ENCODE results near the gene FBN1.

Gene FBN1

DNA sequence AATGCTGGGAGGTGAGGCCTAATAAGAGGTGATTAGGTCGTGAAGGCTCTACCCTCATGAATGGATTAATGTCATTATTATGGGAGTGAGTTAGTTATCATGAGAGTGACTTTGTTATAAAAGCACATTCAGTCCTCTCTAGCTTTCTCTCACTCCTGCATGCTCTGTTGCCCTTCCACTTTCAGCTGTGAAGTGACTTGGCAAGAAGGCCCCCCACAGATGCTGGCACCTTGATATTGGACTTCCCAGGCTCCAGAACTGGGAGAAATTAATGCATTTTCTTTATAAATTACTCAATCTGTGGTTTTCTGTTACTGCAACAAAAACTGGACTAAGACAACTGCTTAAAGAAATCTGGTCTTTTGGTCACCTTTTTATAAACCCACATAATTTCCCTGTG is 144.3 kb downstream of the FBN1 start:
- DNase-seq: no peak

GRCh38 chr15:48500595-48500994 is 144.9 kb downstream of the FBN1 start:
- DNase-seq: no peak

DNA sequence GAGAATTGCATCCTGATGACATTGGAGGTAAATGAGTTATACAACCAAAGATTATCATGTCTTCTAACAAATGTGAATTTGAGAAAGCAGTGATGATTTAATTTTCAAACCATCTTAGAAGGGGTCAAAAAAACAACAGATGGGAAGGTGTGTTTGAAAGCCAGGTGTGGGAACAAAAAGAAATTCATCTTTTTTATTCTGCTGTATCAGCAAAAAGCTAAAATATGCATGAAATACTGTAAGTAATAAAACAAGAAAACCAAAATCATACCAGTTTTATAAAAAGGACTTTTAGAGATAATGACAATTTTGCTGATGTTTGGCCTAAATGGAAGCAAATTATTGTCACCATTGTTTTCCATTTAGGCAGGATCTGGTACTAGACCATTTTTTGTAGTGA is 145.5 kb downstream of the FBN1 start:
- DNase-seq: no peak

- no peak for DNase-seq
These were observed 146.7 kb downstream of the FBN1 start for GRCh38 chr15:48498828-48499227.

DNA sequence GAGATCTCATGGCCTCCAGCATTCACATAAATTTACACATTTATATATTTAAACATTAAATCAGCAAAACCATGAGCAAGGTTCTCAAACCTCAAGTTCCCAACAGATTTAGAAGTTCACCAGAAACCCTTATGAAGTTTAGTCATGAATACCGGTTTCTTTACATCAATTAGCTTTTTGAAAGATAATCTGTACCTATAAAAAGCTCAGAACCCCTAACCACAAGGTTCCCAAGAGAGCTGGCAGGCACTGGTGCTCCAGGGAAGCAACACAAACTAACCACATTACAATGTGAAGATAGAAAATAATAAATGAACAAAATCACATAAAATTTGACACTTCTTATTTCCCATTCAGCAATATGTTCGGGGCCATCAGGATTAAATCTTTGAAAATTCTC is 150.9 kb downstream of the FBN1 start:
- DNase-seq: no peak

GRCh38 chr15:48493763-48494225 is 151.7 kb downstream of the FBN1 start:
- no peak for DNase-seq

GRCh38 chr15:48493084-48493762 is 152.3 kb downstream of the FBN1 start:
- DNase-seq: no peak

GRCh38 chr15:48486228-48486627 is 159.3 kb downstream of the FBN1 start:
- DNase-seq: no peak

DNA sequence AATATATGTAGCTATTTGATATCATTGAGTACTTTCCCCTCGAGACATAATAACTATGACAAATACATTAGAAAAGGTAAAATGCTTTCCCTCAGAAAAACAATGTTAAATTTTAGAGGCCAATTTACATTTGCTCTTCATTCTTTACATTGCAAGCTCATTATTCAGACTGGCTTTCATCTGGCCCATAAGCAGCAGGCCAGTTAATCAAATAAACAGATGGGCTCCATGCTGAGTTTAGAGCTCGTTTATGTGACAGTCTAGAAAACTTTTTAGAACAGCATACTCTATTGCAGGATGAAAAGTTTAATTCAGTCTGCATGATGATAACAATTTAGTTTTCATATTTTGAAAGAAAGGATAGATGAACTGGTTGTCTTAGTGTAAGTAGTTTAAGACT is 163.7 kb downstream of the FBN1 start:
- peak; percentile 46 for DNase-seq

- DNase-seq: no peak
These were observed 165.8 kb downstream of the FBN1 start for GRCh38 chr15:48479751-48480150.

- no peak for DNase-seq
These were observed 166.9 kb downstream of the FBN1 start for GRCh38 chr15:48478581-48478980.

DNA sequence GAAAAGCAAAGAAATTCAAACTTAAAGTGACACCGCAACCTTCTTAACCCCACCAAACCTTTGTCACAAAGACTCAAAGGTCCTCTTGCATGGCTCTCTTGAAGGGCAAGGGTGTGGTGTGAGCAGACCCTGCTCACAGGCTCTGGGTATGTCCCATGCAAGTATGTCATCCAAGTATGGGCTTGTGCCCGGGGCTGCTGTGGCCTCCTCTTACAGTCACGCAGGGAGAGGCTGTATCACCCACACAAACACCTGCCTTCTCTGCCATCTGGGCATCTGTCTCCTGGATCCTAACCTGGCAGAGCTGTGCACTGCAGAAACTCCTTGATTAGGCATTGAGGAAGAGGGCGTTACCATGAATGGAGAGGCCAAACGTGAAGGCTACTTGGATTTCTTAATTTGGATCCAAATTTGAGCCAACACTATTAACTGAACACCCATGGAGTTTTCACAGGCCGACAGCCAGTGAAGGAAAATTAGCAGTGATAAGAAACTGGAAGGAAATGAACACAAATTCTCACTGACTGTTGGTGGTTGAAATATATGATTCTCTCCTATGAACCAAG is 167.6 kb downstream of the FBN1 start:
- DNase-seq: no peak

DNA sequence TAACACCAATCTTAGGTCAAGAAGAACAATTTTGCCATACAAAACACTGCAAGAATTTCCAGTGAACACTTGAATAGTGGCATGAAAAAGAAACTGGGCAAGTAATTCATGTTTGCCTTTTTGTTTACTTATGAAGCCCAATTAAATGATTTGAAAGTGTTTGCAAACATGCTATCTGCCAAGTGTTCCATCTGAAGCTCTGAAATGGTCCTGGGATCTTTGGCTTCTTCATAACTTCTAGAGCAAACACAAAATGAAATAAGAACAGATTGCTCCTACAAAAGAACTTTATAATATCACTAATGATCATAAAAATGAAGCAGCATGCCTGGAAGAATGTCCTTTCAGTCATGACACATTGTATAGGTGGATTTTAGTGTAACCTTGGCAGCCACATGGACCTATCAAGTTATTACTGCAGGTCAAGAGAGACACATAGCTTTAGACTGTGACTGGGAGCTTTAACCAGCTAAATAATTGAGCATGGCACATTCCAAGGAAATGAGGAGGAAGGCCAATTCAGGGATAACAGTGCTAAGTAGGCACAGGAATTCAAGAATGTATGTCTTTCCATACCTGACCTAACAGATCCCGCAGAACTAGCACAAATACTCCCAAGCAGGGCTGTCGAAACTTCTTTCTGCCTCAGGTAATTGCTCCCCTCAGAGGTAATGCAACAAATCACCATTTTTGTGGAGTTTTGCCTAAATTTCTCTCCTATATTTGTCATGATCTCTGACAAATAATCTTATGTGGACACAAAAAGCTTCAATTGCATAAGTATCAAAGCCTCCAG is 169.7 kb downstream of the FBN1 start:
- no peak for DNase-seq

GRCh38 chr15:48473667-48474066 is 171.8 kb downstream of the FBN1 start:
- no peak for DNase-seq

DNA sequence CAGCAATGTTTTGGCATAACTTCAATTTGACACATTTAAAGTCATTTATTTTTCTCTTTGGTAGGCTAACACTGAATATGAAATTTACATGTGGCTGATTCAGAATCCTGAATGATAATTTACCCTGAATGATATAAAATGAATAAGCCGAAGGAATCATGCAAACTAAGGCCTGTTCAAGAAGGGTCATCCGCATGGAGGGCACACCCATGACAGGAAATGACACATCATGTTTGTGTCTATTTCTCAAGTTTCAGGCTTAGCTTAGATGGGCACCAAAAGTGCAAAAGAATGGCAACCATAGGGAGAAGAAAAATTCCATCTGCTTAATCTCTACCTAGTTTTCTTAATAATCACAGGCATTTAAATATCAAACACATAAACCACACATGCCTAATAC is 172.8 kb downstream of the FBN1 start:
- no peak for DNase-seq

GRCh38 chr15:48471073-48471472 is 174.4 kb downstream of the FBN1 start:
- no peak for DNase-seq

DNA sequence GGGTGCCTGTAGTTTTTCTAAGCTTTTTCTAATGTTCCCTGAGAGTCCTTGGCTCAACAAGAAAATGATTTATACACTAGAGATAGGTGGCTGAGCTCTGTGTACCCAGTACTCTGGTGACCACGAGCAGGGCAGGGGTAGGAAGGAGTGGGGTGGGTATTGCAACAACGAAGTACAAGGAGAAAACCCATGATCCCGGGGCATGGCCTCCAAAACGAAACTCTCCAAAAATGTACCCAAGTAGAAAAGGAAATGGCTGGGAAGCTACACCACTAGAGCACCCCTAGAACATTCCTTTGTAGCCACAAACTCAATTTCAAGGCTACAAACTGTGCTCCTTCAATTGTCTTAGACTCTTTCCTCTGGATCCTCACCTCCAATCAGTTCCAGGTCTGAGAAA is 175.4 kb downstream of the FBN1 start:
- DNase-seq: no peak

DNA sequence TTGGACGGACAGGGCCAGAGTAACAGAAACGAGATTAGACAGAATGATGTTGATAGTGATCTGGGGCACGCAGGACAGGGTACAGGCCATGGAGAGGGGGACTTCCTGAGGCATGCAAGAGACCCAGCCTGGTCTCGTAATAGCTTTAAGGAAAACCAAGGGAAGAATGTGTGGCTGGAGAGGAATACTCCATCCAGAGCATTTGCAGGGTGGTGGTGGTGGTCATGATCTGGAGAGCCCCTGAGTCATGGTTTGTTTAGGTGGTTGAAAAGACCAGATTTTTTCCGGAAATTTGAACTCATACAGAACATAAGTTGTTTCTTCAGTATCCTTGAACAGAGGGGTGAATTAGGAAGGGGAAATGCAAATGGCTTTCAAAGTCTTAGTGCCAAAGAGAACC is 175.8 kb downstream of the FBN1 start:
- DNase-seq: no peak

- no peak for DNase-seq
These were observed 176.2 kb downstream of the FBN1 start for GRCh38 chr15:48469271-48469670.

DNA sequence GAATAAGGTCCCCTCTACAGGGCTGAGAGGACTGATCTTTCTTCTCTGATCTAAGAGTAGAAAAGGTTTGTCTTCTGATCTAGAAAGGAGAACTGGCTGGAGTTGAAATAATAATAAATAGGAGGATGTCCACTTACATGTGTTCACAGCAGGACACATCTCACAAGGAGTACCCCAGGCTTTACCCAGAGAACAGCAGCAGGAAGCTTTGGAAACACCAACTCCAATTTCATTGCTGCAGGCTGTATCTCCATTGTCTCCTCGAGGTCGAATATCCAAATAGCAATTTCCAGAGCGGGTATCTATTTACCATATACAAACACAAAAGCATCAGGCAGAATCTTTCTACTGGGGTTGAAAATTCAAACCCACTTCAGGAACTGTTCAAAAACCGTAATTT is 177.7 kb downstream of the FBN1 start:
- peak; percentile 66 for DNase-seq

- peak; percentile 42 for DNase-seq
These were observed 178.7 kb downstream of the FBN1 start for GRCh38 chr15:48466820-48467219.

- DNase-seq: no peak
These were observed 179.4 kb downstream of the FBN1 start for GRCh38 chr15:48466079-48466478.

- no peak for DNase-seq
These were observed 180.1 kb downstream of the FBN1 start for GRCh38 chr15:48465410-48465809.

GRCh38 chr15:48463366-48463880 is 182.1 kb downstream of the FBN1 start:
- no peak for DNase-seq
